ENCODE results near the gene PPIB.

Gene PPIB

DNA sequence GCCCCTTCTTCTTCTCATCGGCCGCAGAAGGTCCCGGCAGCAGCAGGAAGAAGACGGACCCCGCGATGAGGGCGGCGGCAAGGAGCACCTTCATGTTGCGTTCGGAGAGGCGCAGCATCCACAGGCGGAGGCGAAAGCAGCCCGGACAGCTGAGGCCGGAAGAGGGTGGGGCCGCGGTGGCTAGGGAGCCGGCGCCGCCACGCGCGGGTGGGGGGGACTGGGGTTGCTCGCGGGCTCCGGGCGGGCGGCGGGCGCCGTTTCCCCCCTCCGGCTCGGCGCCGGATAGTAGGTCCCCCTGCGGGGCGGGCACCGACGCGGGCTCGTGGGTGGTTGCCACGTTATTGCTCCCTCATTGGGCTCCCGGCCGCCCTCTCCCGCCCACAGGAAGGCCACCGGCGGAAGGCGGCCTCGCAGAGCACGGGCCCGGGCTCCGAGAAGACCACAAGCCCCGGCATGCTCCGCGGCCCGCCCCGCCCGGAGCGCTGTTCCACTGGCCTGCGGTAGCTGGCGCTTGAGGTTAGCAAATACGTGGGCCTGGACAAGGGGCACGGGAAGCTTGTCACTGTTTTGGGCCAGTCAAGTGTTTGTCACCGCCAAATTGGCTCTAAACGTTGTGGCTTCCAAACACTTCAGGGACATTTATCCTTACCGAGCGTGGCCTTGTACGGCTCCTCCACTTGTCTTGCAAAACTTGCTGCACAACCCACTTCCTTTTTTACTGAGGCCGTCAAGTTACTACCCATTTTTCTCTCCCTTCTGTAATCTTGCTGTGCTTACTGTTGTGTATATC, at the start of gene PPIB:
Gene PPIB, minus strand, starts transcription at position 154 of the 790 bp plus-strand sequence. Its CDS starts 36 bp downstream, at position 118.
- peak; percentile 98 to 99 for DNase-seq

DNA sequence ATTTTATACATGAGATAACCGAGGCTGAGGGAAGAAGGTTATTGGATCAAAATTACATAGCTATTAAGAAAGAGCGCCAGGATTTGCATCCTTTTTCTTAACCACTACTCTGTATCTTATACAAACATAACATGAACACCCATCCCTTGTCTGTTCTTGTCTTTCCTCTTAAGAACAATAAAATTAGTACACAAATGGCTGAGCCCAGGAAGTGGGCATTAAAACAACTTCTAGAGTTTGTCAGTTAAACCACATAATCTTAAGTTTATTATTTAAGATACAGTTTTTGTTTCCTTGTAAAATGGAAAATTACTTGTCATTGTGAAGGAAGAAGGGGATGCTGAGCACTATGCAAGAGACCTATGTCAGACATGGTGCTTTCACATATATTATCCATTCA, 48.9 kb upstream of the PPIB start:
- no peak for DNase-seq

GRCh38 chr15:64210371-64210770, 47.5 kb upstream of the PPIB start:
- no peak for DNase-seq

DNA sequence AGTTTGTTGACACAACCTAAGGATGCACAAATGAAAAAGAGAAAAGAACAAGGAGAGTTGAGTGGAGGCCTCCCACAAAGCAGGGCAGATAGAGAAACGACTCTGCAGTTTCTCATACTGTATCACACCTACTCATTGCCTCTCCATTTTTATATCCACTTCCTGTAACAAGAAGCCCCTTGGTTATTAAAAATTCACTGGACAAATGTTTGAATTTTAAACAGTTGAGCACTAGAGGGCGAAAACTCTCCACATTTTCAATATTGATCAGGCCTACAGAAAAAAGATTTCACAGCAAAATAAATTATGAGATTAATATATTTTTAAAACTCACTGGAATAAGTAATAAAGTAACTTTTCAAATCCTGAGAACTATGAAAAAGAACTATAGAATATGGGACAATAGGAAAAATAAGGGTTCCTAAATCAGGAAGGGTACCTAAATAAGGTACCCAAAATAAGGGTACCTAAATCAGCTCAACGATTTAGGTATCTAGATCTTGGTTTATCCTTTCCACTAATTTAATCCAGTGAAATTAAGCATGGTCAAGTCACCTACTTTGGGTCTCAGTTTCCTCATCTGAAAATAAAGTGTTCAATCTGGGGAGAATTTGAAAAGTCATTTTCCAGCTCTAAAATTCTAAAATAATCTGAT, 47.0 kb upstream of the PPIB start:
- no peak for DNase-seq

DNA sequence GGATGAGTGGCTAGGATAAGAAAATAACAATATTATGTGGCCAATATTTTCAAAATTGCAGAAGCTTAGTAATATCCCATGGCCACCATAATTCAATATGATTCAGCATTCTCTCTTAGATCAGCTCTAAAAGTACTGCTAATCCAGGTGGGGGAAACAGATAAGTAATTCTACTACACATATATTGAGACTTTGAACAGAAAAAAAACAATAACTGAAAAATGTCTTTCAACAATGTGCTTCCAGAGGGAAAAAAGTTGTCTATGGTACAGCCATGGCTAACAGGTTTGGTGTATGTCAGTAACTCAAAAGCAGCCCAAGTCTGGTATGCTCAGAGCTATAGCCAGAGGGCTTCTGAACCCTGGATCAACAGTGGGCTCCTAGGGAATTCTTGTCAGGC, 42.4 kb upstream of the PPIB start:
- DNase-seq: no peak

DNA sequence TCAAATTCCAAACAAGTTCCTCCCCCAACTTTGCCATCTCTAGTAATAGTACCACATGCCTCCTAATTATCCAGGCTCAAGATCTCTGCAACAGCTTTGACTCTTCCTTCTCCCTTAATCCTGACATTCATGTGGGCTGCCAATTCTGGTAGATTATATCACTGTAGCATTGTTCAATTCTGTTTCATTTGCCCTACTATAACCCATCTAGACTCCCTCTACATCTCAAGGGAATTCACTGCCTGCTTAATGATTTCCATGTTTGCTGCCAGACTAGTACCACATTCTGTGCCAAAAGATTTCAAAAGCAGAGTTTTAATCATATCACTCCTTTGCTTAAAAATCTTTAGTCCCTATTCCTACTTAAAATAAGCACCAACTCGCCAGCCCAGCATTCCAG, 34.6 kb upstream of the PPIB start:
- no peak for DNase-seq

GRCh38 chr15:64193971-64194370, 31.1 kb upstream of the PPIB start:
- DNase-seq: no peak

GRCh38 chr15:64191971-64192830, 29.4 kb upstream of the PPIB start:
- no peak for DNase-seq

- no peak for DNase-seq
Measured at GRCh38 chr15:64187396-64188191, 24.8 kb upstream of the PPIB start.

DNA sequence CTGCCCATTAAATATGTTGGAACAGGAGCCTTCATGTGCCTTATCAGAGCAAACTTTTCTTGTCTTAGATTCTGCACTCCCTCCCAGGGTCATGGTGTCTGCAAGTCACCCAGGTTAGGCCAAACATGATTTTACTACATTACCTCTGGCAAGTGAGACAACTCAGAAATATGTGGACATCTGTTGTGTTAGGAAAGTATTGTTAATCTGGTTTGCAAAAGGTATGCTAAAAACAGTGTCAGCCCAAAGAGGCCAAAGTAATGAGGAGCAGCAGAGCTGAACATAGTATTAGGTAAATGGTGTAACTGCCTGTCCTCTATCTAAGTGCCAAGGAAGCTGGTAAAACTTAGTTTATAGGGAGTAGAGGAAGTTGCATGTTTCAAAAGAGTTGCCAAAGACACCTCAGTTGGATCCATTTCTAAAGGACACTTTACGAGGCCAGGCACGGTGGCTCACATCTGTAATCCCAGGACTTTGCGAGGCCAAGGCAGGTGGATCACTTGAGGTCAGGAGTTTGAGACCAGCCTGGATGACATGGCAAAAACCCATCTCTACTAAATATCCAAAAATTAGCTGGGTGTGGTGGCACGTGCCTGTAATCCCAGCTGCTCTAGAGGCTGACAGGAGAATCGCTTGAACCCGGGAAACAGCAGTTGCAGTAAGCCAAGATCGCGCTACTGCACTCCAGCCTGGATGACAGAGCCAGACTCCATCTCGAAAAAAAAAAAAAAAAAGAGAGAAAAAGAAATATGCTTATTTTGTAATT, 22.5 kb upstream of the PPIB start:
- DNase-seq: no peak

GRCh38 chr15:64182859-64183370, 20.1 kb upstream of the PPIB start:
- DNase-seq: no peak

DNA sequence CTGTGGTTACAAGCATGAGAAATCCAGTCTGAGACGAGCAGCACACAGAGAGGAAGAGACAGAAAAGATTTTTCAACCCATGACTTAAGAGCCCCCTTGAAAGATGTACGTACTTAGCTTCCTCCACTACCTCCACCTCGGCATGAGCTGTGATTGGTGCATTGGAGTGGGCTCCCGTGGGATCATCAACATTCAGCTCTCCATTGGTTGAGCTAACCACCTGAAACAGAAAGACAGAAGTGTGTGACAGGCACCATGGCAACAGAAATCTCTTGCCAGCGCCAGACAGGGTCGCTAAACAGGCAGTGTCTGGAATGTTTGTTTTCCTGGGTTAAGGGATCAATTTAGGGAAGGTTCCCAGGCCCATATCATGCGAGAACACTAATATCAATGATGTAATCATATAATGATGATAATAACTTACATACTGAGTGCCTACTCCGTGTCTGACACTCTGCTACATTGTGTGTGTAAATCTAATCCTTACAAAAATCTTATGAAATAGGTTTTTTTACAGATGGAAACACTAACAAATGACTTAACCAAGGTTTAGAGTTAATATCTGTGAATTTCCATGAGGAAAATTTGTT, 17.5 kb upstream of the PPIB start:
- DNase-seq: no peak

DNA sequence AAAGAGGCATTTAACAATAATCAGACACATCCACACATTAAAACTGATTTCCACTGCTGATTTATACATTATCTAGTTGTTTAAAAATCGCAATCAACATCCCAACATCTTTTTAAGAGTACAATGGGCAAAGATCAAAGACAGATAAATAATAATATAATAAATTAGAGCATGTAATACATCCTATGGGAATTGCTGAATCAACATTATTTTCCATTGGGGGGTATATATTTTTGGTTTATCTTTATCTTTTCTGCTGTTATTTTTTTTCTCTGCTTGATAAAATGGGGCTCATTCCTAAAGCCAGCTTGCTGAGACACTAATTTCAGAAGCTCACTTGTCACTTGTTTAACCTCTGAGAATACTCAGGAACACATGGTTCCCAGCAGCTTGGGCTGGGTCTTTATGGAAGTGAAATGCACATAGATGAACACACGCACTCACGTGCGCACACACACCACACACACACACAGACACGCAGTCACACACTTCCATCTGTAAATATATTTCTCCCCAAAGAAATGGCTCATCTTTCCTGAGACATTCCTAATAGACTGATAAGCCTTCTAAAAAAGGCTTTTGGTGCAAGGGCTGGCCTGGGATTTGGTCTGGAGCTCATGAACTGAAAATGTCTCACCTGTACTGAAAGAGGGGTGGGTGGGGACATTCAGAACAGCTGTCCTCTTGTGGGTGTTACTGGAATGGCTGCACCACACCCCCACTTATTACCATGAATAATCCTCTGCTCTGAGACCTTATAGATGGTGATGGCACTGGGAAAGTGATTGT, 3.5 kb upstream of the PPIB start:
- DNase-seq: no peak

- DNase-seq: no peak
Measured at GRCh38 chr15:64164436-64164835, 1.6 kb upstream of the PPIB start.

- peak in 1 of 2 donors; percentile 41 for DNase-seq
Measured at GRCh38 chr15:64163659-64164362, 989 bp upstream of the PPIB start.

GRCh38 chr15:64162478-64162868, 349 bp downstream of the PPIB start:
- no peak for DNase-seq

DNA sequence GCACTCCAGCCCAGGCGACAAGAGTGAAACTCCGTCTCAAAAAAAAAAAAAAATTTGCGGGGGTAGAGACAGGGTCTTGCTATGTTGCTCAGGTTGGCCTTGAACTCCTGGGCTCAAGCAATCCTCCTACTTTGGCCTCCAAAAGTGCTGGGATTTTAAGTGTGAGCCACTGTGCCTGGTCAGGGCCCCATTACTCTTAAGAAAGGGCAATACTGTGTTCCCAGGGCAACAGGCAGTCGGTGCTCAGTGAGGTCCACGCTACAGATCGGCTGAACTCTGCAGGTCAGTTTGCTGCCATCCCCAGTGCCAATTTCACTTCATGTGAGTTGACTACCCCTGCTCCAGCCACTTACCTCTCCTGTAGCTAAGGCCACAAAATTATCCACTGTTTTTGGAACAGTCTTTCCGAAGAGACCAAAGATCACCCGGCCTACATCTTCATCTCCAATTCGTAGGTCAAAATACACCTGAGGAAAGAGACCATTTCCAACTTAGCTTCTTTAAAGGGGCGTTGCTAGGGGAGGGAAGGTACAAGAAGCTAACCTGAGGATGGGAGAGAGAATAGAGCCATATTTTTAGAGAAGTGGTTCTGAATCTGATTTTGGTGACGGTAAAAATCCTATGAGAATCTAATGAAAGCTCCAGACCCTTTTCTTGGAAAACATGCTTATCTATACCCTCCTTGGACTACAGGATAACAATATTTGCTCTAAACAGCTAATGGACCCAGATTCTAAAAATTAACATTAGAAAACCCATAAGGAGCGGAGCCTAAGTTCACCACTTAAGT, 939 bp downstream of the PPIB start:
- no peak for DNase-seq

- no peak for DNase-seq
Measured at GRCh38 chr15:64158363-64159134, 4.3 kb downstream of the PPIB start.
